HG03460 (cell line): ENCODE results near the gene IRAG1.

ENCODE experiments used
- ATAC-seq: cut with Tn5 transposase; IDR thresholded peaks from one replicate; pipeline ENCODE4 v1.9.1; 2021; ENCODE audit not compliant: unreplicated experiment

IRAG1 gene

GRCh38 chr11:10646681-10647355, 46.7 kb downstream of the IRAG1 start:
- no peak for ATAC-seq

- ATAC-seq: no peak
Measured at GRCh38 chr11:10646005-10646404, 47.5 kb downstream of the IRAG1 start.

GRCh38 chr11:10645212-10645795, 48.3 kb downstream of the IRAG1 start:
- ATAC-seq: no peak
